GM21723 (cell line): ENCODE results near the gene MAP7D2.

Source experiments
- ATAC-seq: cut with Tn5 transposase; IDR thresholded peaks from one replicate; pipeline ENCODE4 v1.9.1; 2021; ENCODE audit warnings: mild to moderate bottlenecking, moderate library complexity; ENCODE audit not compliant: unreplicated experiment

The MAP7D2 gene

DNA sequence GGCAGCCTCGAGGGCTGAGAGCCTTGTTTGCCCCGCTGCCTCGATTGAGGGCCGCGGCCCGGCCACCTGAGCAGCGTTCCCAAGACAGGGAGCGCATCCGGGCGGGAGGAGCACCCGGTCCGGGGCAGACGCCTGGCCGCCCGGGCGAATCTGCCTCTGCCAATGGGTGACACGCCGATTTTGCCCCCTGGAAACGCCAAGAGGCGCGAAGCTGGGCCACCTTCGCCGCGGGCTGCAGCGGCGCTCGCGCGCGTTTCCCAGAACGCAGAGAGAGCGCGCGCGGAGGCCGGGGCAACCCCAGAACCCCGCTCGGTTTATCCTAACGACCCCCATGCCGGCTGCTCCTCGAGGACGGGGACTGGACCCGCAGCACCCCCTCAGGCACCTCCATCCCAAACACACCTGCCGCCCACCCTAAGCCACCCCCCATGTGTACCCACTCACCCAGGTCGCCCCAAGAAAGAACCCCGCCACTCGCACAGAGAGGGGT, 575 bp downstream of the MAP7D2 start:
- no peak for ATAC-seq

GRCh38 chrX:20112022-20112774, 4.5 kb downstream of the MAP7D2 start:
- ATAC-seq: no peak

GRCh38 chrX:20111271-20111670, 5.4 kb downstream of the MAP7D2 start:
- ATAC-seq: no peak

- ATAC-seq: no peak
These were observed 14.6 kb downstream of the MAP7D2 start for GRCh38 chrX:20101934-20102581.

DNA sequence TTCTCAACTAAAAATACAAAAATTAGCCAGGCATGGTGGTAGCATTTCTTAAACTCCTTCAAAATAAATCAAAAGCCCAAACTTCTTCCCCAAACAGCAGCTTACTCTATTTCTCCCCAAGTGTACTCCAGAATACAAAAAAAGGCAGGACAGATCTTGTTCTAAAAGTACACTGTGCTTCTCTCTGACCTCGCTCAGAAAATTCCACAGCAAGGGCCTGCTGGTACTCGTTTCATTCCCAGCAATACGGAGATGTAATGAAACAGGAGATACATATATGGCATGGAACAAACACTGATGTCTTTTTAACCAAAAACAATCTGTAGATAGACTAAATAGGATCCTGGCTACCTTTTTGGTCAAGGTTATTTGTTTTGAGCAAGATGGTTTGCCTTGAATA, 25.2 kb downstream of the MAP7D2 start:
- ATAC-seq: no peak

GRCh38 chrX:20089845-20090244, 26.9 kb downstream of the MAP7D2 start:
- no peak for ATAC-seq

- ATAC-seq: no peak
These were observed 36.4 kb downstream of the MAP7D2 start for GRCh38 chrX:20080277-20080676.

DNA sequence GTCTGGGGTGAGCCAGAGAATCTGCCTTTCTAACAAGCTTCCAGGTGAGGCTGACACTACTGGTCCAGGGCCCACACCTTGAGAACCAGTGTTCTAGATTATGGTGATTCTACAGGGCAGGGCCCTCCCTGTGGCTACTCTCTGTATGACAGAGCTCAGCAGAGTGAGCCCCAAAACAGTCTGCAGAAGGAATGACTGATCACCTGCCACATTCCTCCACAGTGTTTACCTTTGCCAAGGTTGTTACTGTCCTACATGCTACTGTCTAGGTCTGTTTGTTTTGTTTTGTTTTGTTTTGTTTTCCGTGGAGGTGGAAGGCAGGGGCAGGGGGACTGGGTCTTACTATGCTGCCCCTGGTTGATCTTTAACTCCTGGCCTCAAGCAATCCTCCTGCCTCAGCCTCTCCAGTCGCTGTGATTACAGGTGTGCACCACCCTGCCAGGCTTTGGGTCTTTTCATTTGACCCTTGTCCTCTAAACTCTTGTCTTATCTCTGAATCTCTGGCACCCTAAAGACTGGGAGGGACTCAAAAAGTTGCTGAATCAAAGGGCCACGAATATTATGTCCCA, 45.1 kb downstream of the MAP7D2 start:
- ATAC-seq: no peak

DNA sequence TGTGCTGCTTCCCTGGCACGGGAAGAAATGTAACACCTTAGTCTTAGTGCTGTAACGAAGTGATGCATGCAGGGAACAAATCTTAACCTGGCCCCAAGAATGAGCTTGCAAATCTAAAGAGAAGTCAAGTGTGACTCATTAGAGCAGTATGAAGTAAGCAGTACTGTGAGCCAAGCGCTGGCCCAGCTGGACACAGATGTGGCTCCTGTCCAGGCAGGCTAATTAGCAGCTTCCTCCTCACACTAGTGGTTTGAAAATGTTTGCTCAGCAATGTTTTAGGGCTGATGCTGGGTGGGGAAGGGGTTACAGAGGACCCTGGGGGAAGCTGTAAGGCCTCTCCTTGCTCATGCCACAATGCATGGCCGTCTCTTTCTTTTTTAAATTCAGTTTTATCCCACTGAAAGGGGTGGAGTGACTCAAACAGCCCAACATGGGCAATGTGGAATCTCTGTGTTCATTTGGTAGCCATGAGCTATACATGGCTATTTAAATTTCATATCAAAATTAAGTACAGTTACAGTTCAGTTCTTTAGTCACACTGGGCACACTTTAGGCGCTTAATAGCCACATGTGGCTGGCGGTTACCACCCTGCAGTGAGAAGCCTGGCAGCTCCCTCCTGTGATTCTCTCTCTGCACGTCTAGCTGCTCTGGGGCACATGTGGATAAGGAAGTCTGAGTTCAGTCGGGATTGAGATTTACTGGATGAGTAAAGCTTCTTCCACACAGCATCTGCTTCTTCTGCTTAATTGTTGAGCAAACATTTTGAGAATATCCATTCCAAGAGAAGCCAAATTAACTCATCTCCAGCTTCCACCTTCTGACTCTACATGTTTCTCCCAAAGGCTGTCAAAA, 48.8 kb downstream of the MAP7D2 start:
- no peak for ATAC-seq

DNA sequence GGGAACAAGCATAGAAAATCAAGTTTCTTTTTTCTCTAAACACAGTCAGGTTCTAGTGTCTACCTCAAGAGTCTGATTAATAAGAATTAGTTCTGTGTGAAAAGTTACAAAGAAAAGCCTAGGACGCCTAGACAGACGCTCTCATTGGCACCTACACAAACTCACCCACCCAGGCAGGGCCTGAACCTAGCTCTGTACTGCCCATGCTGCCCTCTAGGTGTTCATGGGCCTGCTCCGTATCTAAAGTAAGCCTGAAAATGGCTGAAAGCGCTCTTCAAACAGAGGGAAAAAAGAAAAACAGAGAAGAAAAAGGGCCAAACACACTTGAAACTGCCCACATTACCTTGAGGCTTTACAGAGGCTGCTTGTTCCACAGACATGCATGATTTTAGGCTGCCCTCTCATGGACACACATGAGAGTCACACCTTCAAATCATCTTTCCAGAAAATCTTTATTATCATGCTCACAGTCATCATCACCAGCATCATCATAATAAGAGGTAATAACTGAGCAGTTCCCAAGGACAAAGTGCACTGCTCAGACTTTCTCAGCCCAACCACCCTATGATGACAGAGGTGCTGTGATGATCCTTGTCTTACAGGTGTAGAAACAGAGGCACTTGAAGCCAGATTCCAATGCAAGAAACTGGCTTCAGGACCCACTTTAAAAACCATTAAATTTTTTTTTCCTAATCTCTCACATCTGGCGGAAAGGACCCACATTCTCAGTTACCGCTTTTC, 49.6 kb downstream of the MAP7D2 start:
- peak; percentile 66 for ATAC-seq

- no peak for ATAC-seq
These were observed 52.9 kb downstream of the MAP7D2 start for GRCh38 chrX:20063716-20064351.

DNA sequence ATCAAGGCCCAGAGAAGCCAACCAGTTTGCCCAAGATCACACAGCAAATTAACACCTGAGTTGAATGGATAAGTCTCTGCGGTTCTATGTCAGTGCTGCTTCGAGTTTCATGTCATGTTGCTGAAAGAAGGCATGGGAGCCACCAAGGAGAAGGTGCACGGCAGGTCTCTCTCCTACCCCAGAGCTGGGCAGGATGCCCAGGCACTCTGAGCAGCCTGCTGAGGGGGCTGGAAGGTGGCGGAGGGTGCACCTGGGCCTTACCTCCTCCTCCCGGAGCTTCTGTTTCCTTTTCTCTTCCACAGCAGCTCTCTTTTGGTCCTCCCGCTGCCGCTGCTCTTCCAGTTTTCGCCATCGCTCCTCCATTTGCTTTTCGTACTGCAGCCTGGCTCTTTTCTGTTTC, 53.6 kb downstream of the MAP7D2 start:
- ATAC-seq: no peak

GRCh38 chrX:20061855-20062254, 54.9 kb downstream of the MAP7D2 start:
- peak; percentile 7 for ATAC-seq

- ATAC-seq: peak; percentile 67
These were observed 55.6 kb downstream of the MAP7D2 start for GRCh38 chrX:20060961-20061748.

DNA sequence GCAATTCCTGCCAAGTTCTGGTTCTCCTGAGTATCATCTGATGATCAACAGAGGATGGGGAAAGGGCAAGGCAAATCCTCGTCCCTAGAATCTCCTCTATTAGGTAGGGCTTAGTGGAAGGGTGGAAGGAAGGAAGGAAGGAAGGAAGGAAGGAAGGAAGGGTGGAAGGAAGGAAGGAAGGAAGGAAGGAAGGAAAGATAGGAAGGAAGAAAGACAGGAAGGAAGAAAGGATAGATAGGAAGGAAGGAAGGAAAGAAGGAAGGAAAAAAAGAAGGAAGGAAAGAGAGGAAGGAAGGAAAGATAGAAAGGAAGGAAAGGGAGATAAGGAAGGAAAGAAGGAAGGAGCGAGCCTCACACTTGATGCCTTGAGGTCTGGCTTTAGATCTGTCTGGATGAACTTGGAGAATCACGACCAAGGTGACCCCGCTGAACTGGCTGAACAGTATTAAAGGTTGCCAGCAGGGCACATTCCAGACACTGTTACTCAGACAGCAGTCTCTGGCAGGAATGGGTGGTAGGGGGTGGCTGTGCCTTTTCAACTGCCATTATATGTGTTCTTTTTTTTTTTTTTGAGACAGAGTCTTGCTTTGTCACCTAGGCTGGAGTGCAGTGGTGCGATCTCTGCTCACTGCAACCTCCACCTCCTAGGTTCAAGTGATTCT, 57.1 kb downstream of the MAP7D2 start:
- ATAC-seq: no peak

GRCh38 chrX:20057479-20057878, 59.2 kb downstream of the MAP7D2 start:
- no peak for ATAC-seq

DNA sequence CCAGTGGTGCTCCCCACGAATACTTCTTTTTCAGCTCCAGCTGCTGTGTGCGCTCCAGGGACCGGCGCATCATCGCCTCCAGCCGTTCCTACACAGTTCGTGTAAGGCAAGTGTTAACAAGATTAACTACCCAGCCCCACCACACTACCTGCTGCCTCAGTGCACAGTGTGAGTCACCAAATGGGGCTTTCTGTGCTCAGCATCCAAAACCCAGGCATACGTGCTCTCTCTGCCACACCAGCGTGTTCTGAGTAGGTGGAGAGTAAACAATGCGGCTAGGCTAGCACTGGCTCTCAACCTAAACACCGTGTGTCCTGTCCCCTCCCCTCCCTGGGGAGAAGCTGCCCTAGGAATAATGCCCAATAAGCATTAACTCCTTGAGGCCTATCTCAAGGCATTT, 60.0 kb downstream of the MAP7D2 start:
- ATAC-seq: no peak

DNA sequence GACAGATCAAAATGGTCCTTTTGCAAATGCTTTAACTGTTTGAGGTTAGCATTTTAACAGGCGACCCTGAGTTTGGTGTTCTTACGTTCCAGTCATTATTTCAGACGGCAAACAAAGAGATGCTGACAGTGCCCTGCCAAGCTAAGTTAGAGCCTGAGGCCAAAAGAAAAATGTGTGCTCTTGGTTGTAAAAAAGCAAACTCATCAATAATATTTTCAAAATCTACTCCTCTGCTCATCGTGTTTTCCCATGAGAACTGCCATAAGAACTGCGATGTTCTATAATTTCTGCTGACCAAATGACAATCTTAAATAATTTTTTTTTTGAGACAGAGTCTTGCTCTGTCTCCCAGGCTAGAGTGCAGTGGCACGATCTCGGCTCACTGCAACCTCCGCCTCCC, 63.2 kb downstream of the MAP7D2 start:
- ATAC-seq: no peak

DNA sequence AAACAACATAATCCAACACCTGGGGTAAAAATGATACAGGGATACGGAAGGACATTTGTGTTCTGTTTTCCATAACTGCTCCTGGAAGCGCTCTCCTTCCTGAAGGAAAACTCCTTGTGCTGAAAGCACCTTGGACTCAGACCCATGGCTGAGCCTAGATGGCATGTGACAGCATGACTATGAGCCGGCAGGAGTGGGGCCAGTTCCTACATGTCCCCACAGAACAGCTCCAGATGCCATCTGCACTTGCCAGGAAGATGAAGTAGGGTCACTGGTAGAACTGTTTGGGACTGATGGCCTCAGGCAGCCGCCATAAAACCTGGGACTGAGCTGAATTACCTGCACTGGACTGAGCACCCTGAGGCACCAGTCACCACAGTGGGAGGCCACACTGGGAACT, 69.8 kb downstream of the MAP7D2 start:
- ATAC-seq: no peak
